HCT116 (cell line): ENCODE measurements around the gene CD164. TPM values are rescaled to one million over a fixed set of nuclear protein-coding genes. Genes with fewer than 3 reads are reported as not detected.

Experiments
- ATAC-seq: fragments of 200-7000 bp; cut with Tn5 transposase; 2 replicates; pipeline ENCODE4 v1.9.1; 2020; ENCODE audit warnings: mild to moderate bottlenecking, moderate library complexity
- BruUV-seq: library from RNA; stranded (reverse); fragments of 400-500 nt; replicated peaks from 2 replicates; lab custom pipeline; 2021; lab: Mats Ljungman, UMichigan
- CTCF ChIA-PET: fragments of 300-600 bp; sonication (Branson Sonifier 250); formaldehyde crosslinking; loops from one replicate; lab custom pipeline; 2021; ENCODE audit warnings: antibody characterized with exemption; lab: Charles Lee
- POLR2A ChIA-PET: fragments of 300-600, 350-600 bp; sonication (Branson Sonifier 250); formaldehyde crosslinking; loops from one replicate; lab custom pipeline; 2021; ENCODE audit warnings: antibody characterized with exemption; lab: Charles Lee
- RAD21 ChIA-PET, 2 experiments: fragments of 300-600 bp; sonication (Branson Sonifier 250); formaldehyde crosslinking; loops; one replicate each; lab custom pipeline; 2023; ENCODE audit warnings: low total read pairs in 2 of 2; ENCODE audit not compliant: uncharacterized antibody in 2 of 2, unreplicated experiment in 2 of 2, low non-redundant PET in 1 of 2; lab: Charles Lee
- DNase-seq: peaks from one replicate; pipeline ENCODE4 v3.0.0-alpha.2; 2010; ENCODE audit warnings: low read depth, low spot score
- H2AFZ ChIP-seq: fragments of 200-600 bp; shearing (Covaris generic), sonication (generic); 2 replicates; pipeline ENCODE4 v1.6.1; 2017; ENCODE audit warnings: low read depth, mixed run types, mixed read lengths, antibody characterized with exemption, low read length; ENCODE audit not compliant: poor library complexity, severe bottlenecking
- H3K27ac ChIP-seq: 2 replicates; pipeline ENCODE4 v1.5.1; 2012; ENCODE audit warnings: low read depth, low read length
- H3K27me3 ChIP-seq: fragments of 200-600 bp; sonication (generic); 2 replicates; pipeline ENCODE4 v1.6.1; 2016; ENCODE audit warnings: mixed run types, low read length, mixed read lengths; ENCODE audit not compliant: insufficient read depth
- H3K36me3 ChIP-seq, 2 experiments: fragments of 200-500 bp in 1 of 2; fragments of 200-600 bp in 1 of 2; sonication (Bioruptor generic) in 1 of 2; sonication (generic) in 1 of 2; 2 replicates each; pipeline versions ENCODE4 v1.5.1 to v1.6.1; 2014 to 2016; ENCODE audit warnings: low read length in 2 of 2, inconsistent platforms in 1 of 2, mixed read lengths in 1 of 2, mixed run types in 1 of 2; ENCODE audit not compliant: insufficient read depth in 2 of 2, control insufficient read depth in 1 of 2
- H3K4me1 ChIP-seq, 2 experiments: fragments of 200-600 bp in 1 of 2; sonication (generic) in 1 of 2; 2 replicates each; pipeline versions ENCODE4 v1.5.1 to v1.6.1; 2012 to 2017; ENCODE audit warnings: low read length in 2 of 2, inconsistent platforms in 1 of 2, mild to moderate bottlenecking in 1 of 2, mixed read lengths in 1 of 2, mixed run types in 1 of 2, moderate library complexity in 1 of 2; ENCODE audit not compliant: insufficient read depth in 2 of 2, control insufficient read depth in 1 of 2
- H3K4me2 ChIP-seq: fragments of 200-600 bp; sonication (generic); 2 replicates; pipeline ENCODE4 v1.6.1; 2017; ENCODE audit warnings: mixed run types, low read length, mixed read lengths
- H3K4me3 ChIP-seq, 2 experiments: fragments of 200-600 bp in 1 of 2; sonication (generic) in 1 of 2; replicated peaks in 1 of 2; 2 replicates each; pipeline ENCODE4 v1.5.1; 2011 to 2016; ENCODE audit warnings: low read length in 2 of 2, control low read depth in 1 of 2, low read depth in 1 of 2, mild to moderate bottlenecking in 1 of 2, mixed read lengths in 1 of 2, mixed run types in 1 of 2
- H3K79me2 ChIP-seq: fragments of 200-600 bp; sonication (generic); 2 replicates; pipeline ENCODE4 v1.6.1; 2017; ENCODE audit warnings: mild to moderate bottlenecking, mixed run types, low read length, moderate library complexity, mixed read lengths; ENCODE audit not compliant: insufficient read depth
- H3K9ac ChIP-seq: fragments of 200-600 bp; sonication (generic); 2 replicates; pipeline ENCODE4 v1.6.1; 2016; ENCODE audit warnings: low read length, mixed read lengths
- H3K9me2 ChIP-seq: fragments of 200-600 bp; sonication (generic), shearing (Covaris generic); 2 replicates; pipeline ENCODE4 v1.6.1; 2017; ENCODE audit warnings: mixed run types, mild to moderate bottlenecking, moderate library complexity; ENCODE audit not compliant: insufficient read depth
- H3K9me3 ChIP-seq, 2 experiments: fragments of 200-500 bp in 1 of 2; fragments of 200-600 bp in 1 of 2; sonication (Bioruptor generic) in 1 of 2; sonication (generic) in 1 of 2; 2 replicates each; pipeline ENCODE4 v1.6.1; 2014 to 2017; ENCODE audit warnings: low read length in 2 of 2, mixed read lengths in 2 of 2, inconsistent platforms in 1 of 2, low read depth in 1 of 2, mild to moderate bottlenecking in 1 of 2, mixed run types in 1 of 2, moderate library complexity in 1 of 2; ENCODE audit not compliant: control insufficient read depth in 1 of 2, insufficient read depth in 1 of 2
- H4K20me1 ChIP-seq: fragments of 200-600 bp; sonication (generic), shearing (Covaris generic); 2 replicates; pipeline ENCODE4 v1.6.1; 2017; ENCODE audit warnings: mixed run types, mild to moderate bottlenecking, moderate library complexity; ENCODE audit not compliant: insufficient read depth
- CBX3 ChIP-seq: IDR thresholded peaks from 2 replicates; pipeline ENCODE4 v1.6.1; 2012; ENCODE audit warnings: low read depth
- EGR1 ChIP-seq: IDR thresholded peaks from 2 replicates; pipeline ENCODE4 v1.6.1; 2012; ENCODE audit warnings: low read depth
- EZH2 ChIP-seq: fragments of 200-600 bp; sonication (generic); IDR thresholded peaks from 2 replicates; pipeline ENCODE4 v1.6.1; 2017; ENCODE audit warnings: antibody characterized with exemption, mixed run types
- FOSL1 ChIP-seq: IDR thresholded peaks from 2 replicates; pipeline ENCODE4 v1.6.1; 2012; ENCODE audit warnings: low read depth
- JUND ChIP-seq: IDR thresholded peaks from 2 replicates; pipeline ENCODE4 v1.6.1; 2012
- POLR2A ChIP-seq: IDR thresholded peaks from 2 replicates; pipeline ENCODE4 v1.7.0; 2011; ENCODE audit warnings: borderline replicate concordance; ENCODE audit not compliant: insufficient read depth, insufficient read length; ENCODE audit errors: extremely low read depth
- RAD21 ChIP-seq: IDR thresholded peaks from 2 replicates; pipeline ENCODE4 v1.6.1; 2012; ENCODE audit warnings: low read depth, mild to moderate bottlenecking
- SIN3A ChIP-seq: IDR thresholded peaks from 2 replicates; pipeline ENCODE4 v1.6.1; 2012; ENCODE audit warnings: low read depth
- SP1 ChIP-seq: IDR thresholded peaks from 2 replicates; pipeline ENCODE4 v1.6.1; 2012; ENCODE audit warnings: low read depth
- YY1 ChIP-seq: IDR thresholded peaks from 2 replicates; pipeline ENCODE4 v1.6.1; 2011; ENCODE audit warnings: low read length, low read depth, moderate library complexity, mild to moderate bottlenecking; ENCODE audit not compliant: insufficient replicate concordance; ENCODE audit errors: extremely low read depth
- ZFX ChIP-seq: fragments of 450-650 bp; IDR thresholded peaks from 2 replicates; pipeline ENCODE4 v1.6.1; 2017
- intact Hi-C: fragments of 100-400 bp; cut with micrococcal nuclease; formaldehyde crosslinking; loops from 2 replicates; pipeline ENCODE4 v1.10.0; 2022
- total RNA-seq: library from RNA; stranded (reverse); gene quantifications from one replicate; pipeline ENCODE4 v1.2.1, GENCODE V29; 2021; ENCODE audit not compliant: unreplicated experiment
- TF ChIP-seq, protein P1 (sequence below): IDR thresholded peaks from 2 replicates; pipeline ENCODE4 v1.6.1; 2012; ENCODE audit warnings: low read depth
- TF ChIP-seq, protein P2 (sequence below), 3 experiments: fragments of 200-600 bp in 1 of 3; sonication (generic) in 1 of 3; IDR thresholded peaks in 2 of 3; conservative IDR thresholded peaks in 1 of 3; 2 replicates each; pipeline ENCODE4 v1.5.1; 2012 to 2017; ENCODE audit warnings: low read depth in 2 of 3, low read length in 2 of 3, antibody characterized with exemption in 1 of 3, borderline replicate concordance in 1 of 3, control low read depth in 1 of 3, mild to moderate bottlenecking in 1 of 3, mixed read lengths in 1 of 3, mixed run types in 1 of 3, moderate library complexity in 1 of 3; ENCODE audit not compliant: insufficient read depth in 1 of 3

The CD164 gene
- total RNA-seq, 1 experiment from 2014 or later: 171 TPM

DNA sequence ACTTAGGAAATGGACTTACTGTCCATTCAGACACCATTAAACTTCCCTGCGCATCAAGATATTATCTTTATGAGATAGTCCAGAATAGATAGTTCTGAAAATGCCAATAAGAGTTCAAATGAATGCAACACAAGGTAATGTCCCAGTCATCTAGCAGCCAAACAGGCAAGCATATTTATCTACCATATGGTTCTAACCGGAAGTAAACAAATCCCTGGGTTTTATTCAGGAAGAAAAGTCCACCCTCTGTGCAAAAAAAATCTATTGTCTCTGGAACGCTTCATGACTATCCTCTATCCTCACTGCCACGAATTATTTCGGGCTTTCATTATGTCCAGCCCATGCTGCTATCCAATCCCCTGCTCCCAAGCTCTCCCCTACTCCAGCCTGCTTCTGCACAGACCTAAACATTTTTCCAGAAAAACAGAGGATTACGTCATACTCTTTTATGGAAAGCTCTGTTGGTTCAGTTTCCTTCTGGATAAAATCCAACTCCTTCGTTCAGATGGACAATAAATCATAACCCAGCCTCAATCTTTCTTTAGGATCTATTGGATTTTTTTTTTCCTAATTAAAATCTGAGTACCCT, 46.7 kb upstream of the CD164 start:
- no peak for DNase-seq
- BruUV-seq: no TSS peak
- POLR2A ChIA-PET: no interaction called here

More for the DNA sequence above, 46.7 kb upstream of the CD164 start:
- Histone ChIP-seq H2AFZ (no peak overlapping the region), H3K4me3 (no peak overlapping the region), H3K79me2 (no peaks in the 10 kb centered on the region), H3K9me2 (no peaks in the 10 kb centered on the region), H3K27ac (no peak overlapping the region), H4K20me1 (no peaks in the 10 kb centered on the region), H3K4me2 (no peak overlapping the region), H3K9ac (no peak overlapping the region), H3K27me3 (no peaks in the 10 kb centered on the region), H3K4me1 (peaks cover 0 to 9% of the 10 kb centered on the region in 2 experiments; a peak in 2 of 4 replicates), H3K9me3 (no peaks in the 10 kb centered on the region), H3K36me3 (no peaks in the 10 kb centered on the region)
- no peak for ATAC-seq
- TF ChIP-seq JUND (no peak), CBX3 (no peak), POLR2A (no peak), ZFX (no peak), SIN3A (no peak), FOSL1 (no peak), RAD21 (no peak), YY1 (no peak), EGR1 (no peak), SP1 (no peak), EZH2 (no peak)
- TF ChIP-seq, protein P1, sequence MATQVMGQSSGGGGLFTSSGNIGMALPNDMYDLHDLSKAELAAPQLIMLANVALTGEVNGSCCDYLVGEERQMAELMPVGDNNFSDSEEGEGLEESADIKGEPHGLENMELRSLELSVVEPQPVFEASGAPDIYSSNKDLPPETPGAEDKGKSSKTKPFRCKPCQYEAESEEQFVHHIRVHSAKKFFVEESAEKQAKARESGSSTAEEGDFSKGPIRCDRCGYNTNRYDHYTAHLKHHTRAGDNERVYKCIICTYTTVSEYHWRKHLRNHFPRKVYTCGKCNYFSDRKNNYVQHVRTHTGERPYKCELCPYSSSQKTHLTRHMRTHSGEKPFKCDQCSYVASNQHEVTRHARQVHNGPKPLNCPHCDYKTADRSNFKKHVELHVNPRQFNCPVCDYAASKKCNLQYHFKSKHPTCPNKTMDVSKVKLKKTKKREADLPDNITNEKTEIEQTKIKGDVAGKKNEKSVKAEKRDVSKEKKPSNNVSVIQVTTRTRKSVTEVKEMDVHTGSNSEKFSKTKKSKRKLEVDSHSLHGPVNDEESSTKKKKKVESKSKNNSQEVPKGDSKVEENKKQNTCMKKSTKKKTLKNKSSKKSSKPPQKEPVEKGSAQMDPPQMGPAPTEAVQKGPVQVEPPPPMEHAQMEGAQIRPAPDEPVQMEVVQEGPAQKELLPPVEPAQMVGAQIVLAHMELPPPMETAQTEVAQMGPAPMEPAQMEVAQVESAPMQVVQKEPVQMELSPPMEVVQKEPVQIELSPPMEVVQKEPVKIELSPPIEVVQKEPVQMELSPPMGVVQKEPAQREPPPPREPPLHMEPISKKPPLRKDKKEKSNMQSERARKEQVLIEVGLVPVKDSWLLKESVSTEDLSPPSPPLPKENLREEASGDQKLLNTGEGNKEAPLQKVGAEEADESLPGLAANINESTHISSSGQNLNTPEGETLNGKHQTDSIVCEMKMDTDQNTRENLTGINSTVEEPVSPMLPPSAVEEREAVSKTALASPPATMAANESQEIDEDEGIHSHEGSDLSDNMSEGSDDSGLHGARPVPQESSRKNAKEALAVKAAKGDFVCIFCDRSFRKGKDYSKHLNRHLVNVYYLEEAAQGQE: no peak
- TF ChIP-seq, protein P2, sequence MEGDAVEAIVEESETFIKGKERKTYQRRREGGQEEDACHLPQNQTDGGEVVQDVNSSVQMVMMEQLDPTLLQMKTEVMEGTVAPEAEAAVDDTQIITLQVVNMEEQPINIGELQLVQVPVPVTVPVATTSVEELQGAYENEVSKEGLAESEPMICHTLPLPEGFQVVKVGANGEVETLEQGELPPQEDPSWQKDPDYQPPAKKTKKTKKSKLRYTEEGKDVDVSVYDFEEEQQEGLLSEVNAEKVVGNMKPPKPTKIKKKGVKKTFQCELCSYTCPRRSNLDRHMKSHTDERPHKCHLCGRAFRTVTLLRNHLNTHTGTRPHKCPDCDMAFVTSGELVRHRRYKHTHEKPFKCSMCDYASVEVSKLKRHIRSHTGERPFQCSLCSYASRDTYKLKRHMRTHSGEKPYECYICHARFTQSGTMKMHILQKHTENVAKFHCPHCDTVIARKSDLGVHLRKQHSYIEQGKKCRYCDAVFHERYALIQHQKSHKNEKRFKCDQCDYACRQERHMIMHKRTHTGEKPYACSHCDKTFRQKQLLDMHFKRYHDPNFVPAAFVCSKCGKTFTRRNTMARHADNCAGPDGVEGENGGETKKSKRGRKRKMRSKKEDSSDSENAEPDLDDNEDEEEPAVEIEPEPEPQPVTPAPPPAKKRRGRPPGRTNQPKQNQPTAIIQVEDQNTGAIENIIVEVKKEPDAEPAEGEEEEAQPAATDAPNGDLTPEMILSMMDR (IDR thresholded peaks at IDR 0.05 in 2 of 3, conservative IDR thresholded peaks at IDR 0.05 in 1 of 3; ENCODE audit: borderline replicate concordance in 1 of 3, insufficient read depth in 1 of 3, low read depth in 2 of 3, low read length in 2 of 3): no peak
- ChIA-PET RAD21 (no interaction called here), CTCF (no interaction called here)
- intact Hi-C loops: no loop called here
